Subcutaneous abdominal adipose tissue (tissue), 5 donors: ENCODE measurements around the gene LRP5.
"Not testable (repeated sequence)": the region's sequence is repeated elsewhere in the genome, so short reads cannot be mapped to it uniquely, and the experiment has no call there.

Experiments used
- H3K27ac ChIP-seq: one replicate; pipeline ENCODE4 v1.7.0; 2013; ENCODE audit warnings: low read depth, mild to moderate bottlenecking, inconsistent platforms, low read length, moderate library complexity
- H3K27me3 ChIP-seq, 5 donors: one replicate each; pipeline ENCODE4 v1.7.0; 2013; ENCODE audit warnings: low read length in 5 of 5, inconsistent platforms in 1 of 5; ENCODE audit not compliant: control insufficient read depth in 5 of 5, insufficient read depth in 4 of 5
- H3K36me3 ChIP-seq, 5 donors: one replicate each; pipeline ENCODE4 v1.7.0; 2013; ENCODE audit warnings: low read length in 5 of 5; ENCODE audit not compliant: control insufficient read depth in 5 of 5, insufficient read depth in 5 of 5
- H3K4me1 ChIP-seq, 5 donors: one replicate each; pipeline ENCODE4 v1.7.0; 2013; ENCODE audit warnings: low read length in 5 of 5, mild to moderate bottlenecking in 3 of 5, moderate library complexity in 1 of 5; ENCODE audit not compliant: control insufficient read depth in 5 of 5, insufficient read depth in 5 of 5
- H3K4me3 ChIP-seq, 5 donors: one replicate each; pipeline ENCODE4 v1.7.0; 2013; ENCODE audit warnings: low read length in 5 of 5, low read depth in 1 of 5
- H3K9ac ChIP-seq, 5 donors: one replicate each; pipeline ENCODE4 v1.7.0; 2013; ENCODE audit warnings: low read length in 5 of 5, mild to moderate bottlenecking in 4 of 5, moderate library complexity in 3 of 5
- H3K9me3 ChIP-seq, 5 donors: one replicate each; pipeline ENCODE4 v1.7.0; 2013; ENCODE audit warnings: low read length in 5 of 5; ENCODE audit not compliant: control insufficient read depth in 5 of 5
- donor health status: healthy.
- donor health status: healthy.
- donor health status: healthy.
- donor health status: healthy.
- donor health status: healthy.

LRP5 gene

DNA sequence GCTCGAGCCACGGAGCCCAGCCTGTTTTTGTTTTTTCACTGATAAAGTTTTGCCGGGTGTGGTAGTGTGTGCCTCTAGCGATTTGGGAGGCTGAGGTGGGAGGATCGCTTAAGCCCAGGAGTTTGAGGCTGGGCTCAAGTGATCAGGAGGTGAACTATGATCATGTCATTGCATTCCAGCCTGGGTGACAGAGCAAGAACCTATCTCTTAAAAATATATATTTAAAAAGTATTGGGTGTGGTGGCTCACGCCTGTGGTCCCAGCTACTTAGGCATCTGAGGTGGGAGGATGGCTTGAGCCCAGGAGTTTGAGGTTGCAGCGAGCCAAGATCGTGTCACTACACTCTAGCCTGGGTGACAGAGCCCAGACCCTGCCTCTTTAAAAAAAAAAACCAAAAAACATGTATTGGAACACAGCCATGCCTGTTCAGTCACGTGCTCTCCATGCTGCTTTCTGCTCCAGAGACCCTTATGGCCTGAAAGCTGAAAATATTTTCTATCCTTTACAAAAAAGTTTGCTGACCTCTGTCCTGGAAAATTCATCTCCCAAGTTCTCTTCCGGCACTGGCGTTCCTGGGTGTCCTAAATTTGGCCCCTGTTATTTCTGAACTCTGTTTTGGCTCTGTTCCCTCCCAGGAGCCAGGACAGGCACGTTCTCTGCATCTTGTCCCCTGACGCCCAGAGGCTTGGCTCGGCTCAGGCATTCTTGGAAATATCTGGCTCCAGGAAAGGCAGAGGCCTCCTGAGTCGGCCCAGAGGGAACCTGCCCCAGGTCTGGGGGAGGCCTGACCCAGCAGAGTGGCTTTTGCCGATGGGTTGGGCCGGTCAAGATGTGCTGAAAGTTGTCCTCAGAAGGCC is 86.8 kb downstream of the LRP5 start:
- Histone ChIP-seq H3K4me1 (peaks cover 7 to 39% (median 29%) of the 10 kb centered on the region in 5 donors), H3K36me3 (peaks cover 0 to 45% (median 42%) of the 10 kb centered on the region in 5 donors), H3K27me3 (no peaks in the 10 kb centered on the region), H3K9me3 (no peaks in the 10 kb centered on the region), H3K27ac (peak overlapping the region; percentile 69), H3K9ac (peak overlapping the region in 3 of 5 donors; percentile 2 to 7 (median 4)), H3K4me3 (no peak overlapping the region)

DNA sequence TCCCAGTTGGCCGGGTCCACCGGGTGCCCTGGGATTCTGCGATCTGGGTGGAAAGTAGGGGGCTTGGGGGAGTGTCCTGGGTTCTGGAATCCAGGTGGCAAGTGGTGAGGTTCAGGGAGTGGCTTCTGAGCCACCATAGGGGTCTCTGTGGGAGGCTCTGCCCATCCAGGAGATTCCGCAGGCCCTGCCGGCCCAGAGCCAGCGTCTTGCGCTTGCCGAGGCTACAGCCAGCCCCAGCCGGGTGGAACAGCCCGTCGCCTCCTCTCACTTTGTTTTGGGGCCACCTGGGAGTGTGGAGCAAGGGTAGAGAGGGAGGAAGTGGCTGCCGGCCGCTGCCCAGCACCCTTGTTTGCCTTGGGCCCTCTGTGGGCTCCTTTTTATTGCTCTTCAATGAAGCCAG is 87.5 kb downstream of the LRP5 start:
- Histone ChIP-seq H3K9me3 (no peaks in the 10 kb centered on the region), H3K4me3 (no peak overlapping the region), H3K27me3 (no peaks in the 10 kb centered on the region), H3K4me1 (peaks cover 7 to 39% (median 29%) of the 10 kb centered on the region in 5 donors), H3K27ac (peak overlapping the region; percentile 69), H3K36me3 (peaks cover 0 to 45% (median 42%) of the 10 kb centered on the region in 5 donors), H3K9ac (peak overlapping the region in 3 of 5 donors; percentile 2 to 7 (median 4))

DNA sequence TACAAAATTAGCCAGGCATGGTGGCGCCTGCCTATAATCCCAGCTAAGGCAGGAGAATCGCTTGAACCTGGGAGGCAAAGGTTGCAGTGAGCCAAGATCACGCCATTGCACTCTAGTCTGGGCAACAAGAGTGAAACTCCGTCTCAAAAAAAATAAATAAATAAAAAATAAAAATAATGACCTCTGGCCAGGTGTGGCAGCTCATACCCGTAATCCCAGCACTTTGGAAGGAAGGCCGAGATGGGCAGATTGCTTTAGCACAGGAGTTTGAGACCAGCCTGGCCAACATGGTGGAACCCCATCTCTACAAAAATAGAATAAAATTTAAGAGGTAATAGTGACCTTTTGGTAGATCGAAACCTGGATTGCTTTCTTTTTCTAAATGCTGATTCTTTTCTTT is 88.2 kb downstream of the LRP5 start:
- H3K9ac ChIP-seq, H3K9me3 ChIP-seq, H3K27ac ChIP-seq, H3K27me3 ChIP-seq, H3K4me3 ChIP-seq: not testable (repeated sequence)
- Histone ChIP-seq H3K36me3 (peaks cover 0 to 44% (median 41%) of the 10 kb centered on the region in 5 donors), H3K4me1 (peaks cover 7 to 39% (median 29%) of the 10 kb centered on the region in 5 donors)

DNA sequence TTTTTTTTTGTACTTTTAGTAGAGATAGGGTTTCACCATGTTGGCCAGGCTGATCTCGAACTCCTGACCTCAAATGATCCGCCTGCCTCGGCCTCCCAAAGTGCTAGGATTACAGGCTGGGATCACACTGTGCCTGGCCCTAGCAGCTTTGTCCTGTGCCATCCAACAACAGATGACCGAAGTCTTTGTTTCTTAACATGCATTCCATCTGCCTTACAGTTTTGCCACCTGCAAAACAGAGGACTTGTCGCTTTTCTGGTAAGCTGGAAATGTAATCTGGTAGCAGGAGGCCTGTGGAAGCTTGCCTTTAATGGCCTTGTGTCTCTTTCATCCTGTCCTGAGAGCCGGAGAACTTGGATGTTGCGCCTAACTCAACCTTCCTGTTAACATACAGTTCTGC is 89.5 kb downstream of the LRP5 start:
- no peak overlapping the region for H3K4me3 ChIP-seq
- no peak overlapping the region for H3K27ac ChIP-seq
- no peak overlapping the region for H3K9ac ChIP-seq
- peaks cover 7 to 39% (median 29%) of the 10 kb centered on the region in 5 donors for H3K4me1 ChIP-seq
- peaks cover 0 to 44% (median 43%) of the 10 kb centered on the region in 5 donors for H3K36me3 ChIP-seq
- no peaks in the 10 kb centered on the region for H3K27me3 ChIP-seq
- H3K9me3 ChIP-seq: no peaks in the 10 kb centered on the region

DNA sequence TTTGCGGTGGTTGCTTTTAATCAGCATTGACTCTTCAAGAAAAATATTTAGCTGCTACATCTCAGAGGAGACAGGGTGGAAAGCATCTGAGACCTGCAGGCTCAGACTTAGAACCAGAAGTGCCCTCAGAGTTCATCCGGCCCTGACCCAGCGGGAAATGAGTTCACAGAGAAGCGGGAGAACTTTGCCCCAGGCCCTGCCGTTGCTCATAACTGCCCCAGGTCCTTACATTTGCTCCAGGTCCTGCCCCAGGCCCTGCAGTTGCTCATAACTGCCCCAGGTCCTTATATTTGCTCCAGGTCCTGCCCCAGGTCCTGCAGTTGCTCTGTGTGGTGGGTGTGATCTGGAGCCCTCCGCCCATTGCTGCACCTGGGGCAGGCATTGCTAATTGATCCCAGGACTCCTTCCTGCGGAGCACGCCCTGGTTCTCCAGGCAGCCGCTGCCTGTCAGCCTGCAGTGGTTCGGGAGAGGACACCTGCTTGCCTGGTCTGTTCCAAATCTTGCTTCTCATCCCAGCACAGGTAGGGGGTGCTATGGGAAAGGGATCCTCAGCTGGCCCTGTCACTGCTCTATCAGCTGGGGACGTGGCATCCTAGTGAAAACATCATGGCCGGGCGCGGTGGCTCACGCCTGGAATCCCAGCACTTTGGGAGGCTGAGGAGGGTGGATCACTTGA is 90.1 kb downstream of the LRP5 start:
- peaks cover 7 to 33% (median 28%) of the 10 kb centered on the region in 5 donors for H3K4me1 ChIP-seq
- no peak overlapping the region for H3K4me3 ChIP-seq
- no peaks in the 10 kb centered on the region for H3K27me3 ChIP-seq
- H3K27ac ChIP-seq: no peak overlapping the region
- no peak overlapping the region for H3K9ac ChIP-seq
- H3K36me3 ChIP-seq: peaks cover 0 to 48% (median 44%) of the 10 kb centered on the region in 5 donors
- H3K9me3 ChIP-seq: no peaks in the 10 kb centered on the region

DNA sequence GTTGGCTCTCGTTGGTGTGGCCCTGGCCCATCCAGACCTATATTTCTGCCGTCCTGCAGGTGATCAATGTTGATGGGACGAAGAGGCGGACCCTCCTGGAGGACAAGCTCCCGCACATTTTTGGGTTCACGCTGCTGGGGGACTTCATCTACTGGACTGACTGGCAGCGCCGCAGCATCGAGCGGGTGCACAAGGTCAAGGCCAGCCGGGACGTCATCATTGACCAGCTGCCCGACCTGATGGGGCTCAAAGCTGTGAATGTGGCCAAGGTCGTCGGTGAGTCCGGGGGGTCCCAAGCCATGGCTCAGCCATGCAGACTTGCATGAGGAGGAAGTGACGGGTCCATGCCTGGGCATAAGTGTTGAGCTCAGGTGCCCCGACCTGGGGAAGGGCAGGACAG is 91.0 kb downstream of the LRP5 start:
- H3K4me3 ChIP-seq: no peak overlapping the region
- no peak overlapping the region for H3K9ac ChIP-seq
- no peaks in the 10 kb centered on the region for H3K9me3 ChIP-seq
- H3K4me1 ChIP-seq: peaks cover 4 to 24% (median 19%) of the 10 kb centered on the region in 5 donors
- peaks cover 0 to 53% (median 51%) of the 10 kb centered on the region in 5 donors for H3K36me3 ChIP-seq
- no peak overlapping the region for H3K27ac ChIP-seq
- no peaks in the 10 kb centered on the region for H3K27me3 ChIP-seq

DNA sequence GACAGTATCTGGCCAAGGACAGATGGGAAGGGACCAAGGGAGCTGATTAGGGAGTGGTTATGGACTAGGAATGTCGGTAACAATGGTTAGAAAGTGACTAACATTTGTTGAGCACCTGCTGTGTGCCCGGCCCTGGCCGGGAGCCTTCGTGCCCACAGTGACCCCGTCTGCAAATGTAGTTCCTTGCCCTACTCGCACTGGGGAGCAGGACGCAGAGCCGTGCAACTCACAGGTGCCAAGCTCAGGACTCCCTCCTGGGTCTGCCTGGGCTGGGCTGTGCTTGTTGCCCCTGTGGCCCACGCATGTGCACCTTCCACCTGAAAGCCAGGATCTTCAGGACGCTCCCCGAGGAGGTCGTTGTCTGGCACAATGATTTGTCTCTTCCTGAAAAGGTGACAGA is 91.4 kb downstream of the LRP5 start:
- Histone ChIP-seq H3K4me1 (peaks cover 4 to 20% (median 15%) of the 10 kb centered on the region in 5 donors), H3K27ac (no peak overlapping the region), H3K9ac (no peak overlapping the region), H3K27me3 (no peaks in the 10 kb centered on the region), H3K36me3 (peaks cover 0 to 56% (median 54%) of the 10 kb centered on the region in 5 donors), H3K4me3 (no peak overlapping the region), H3K9me3 (no peaks in the 10 kb centered on the region)

DNA sequence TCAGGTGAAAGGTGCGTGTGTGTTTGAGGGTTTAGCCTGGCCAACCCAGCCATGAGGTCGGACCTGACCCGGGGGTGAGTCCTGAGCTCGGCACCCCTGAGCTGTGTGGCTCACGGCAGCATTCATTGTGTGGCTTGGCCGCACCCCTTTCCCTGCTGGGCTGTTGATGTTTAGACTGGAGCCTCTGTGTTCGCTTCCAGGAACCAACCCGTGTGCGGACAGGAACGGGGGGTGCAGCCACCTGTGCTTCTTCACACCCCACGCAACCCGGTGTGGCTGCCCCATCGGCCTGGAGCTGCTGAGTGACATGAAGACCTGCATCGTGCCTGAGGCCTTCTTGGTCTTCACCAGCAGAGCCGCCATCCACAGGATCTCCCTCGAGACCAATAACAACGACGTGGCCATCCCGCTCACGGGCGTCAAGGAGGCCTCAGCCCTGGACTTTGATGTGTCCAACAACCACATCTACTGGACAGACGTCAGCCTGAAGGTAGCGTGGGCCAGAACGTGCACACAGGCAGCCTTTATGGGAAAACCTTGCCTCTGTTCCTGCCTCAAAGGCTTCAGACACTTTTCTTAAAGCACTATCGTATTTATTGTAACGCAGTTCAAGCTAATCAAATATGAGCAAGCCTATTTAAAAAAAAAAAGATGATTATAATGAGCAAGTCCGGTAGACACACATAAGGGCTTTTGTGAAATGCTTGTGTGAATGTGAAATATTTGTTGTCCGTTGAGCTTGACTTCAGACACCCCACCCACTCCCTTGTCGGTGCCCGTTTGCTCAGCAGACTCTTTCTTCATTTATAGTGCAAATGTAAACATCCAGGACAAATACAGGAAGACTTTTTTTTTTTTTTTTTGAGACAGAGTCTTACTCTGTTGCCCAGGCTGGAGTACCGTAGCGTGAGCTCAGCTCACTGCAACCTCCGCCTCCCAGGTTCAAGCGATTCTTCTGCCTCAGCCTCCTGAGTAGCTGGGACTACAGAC is 94.2 kb downstream of the LRP5 start:
- Histone ChIP-seq H3K4me1 (no peaks in the 10 kb centered on the region), H3K4me3 (no peak overlapping the region), H3K36me3 (peaks cover 0 to 77% (median 74%) of the 10 kb centered on the region in 5 donors), H3K27me3 (no peaks in the 10 kb centered on the region), H3K9ac (no peak overlapping the region), H3K27ac (no peak overlapping the region), H3K9me3 (no peaks in the 10 kb centered on the region)

DNA sequence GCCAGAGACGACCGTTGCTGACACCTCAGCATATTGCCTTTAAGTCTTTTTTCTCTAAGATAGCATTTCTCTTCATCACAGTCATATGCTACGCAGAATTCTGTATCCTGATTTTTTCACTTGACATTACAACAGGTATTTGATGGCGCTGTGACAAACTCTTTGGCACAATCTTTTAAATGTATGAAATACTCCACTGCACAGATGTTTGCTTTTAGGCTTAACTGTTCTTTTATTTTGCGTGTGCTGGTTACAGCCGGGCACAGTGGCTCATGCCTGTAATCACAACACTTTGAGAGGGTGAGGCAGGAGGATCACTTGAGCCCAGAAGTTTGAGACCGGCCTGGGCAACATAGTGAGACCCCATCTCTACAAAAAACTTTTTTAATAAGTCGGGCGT is 96.1 kb downstream of the LRP5 start:
- H3K27ac ChIP-seq: no peak overlapping the region
- no peaks in the 10 kb centered on the region for H3K27me3 ChIP-seq
- no peak overlapping the region for H3K4me3 ChIP-seq
- no peaks in the 10 kb centered on the region for H3K4me1 ChIP-seq
- H3K36me3 ChIP-seq: peaks cover 0 to 80% (median 75%) of the 10 kb centered on the region in 5 donors
- H3K9me3 ChIP-seq: no peaks in the 10 kb centered on the region
- H3K9ac ChIP-seq: no peak overlapping the region
